Activated B cell treated with CpG ODN at 0.5 μM for 24 hours (primary cell): ENCODE measurements around the gene ADCK2. TPM values are rescaled to one million over a fixed set of nuclear protein-coding genes. Genes with fewer than 3 reads are reported as not detected.
"Not testable (repeated sequence)": the region's sequence is repeated elsewhere in the genome, so short reads cannot be mapped to it uniquely, and the experiment has no call there.

ENCODE experiments used
- ATAC-seq: fragments of 200-7000 bp; cut with Tn5 transposase; one replicate; pipeline ENCODE4 v1.10.0; 2021; ENCODE audit warnings: low read depth, mild to moderate bottlenecking, moderate library complexity
- CTCF ChIA-PET: fragments of 350-600 bp; sonication (Branson Sonifier 250); formaldehyde crosslinking; loops from one replicate; lab custom pipeline; 2021; ENCODE audit warnings: antibody characterized with exemption; lab: Charles Lee
- POLR2A ChIA-PET: fragments of 350-600 bp; sonication (Branson Sonifier 250); formaldehyde crosslinking; loops from one replicate; lab custom pipeline; 2021; ENCODE audit warnings: antibody characterized with exemption; lab: Charles Lee
- DNase-seq: peaks from one replicate; pipeline ENCODE4 v3.0.0; 2022
- H3K27ac Mint-ChIP-seq: one replicate; pipeline ENCODE4 v1.8.0; 2020; ENCODE audit warnings: mixed read lengths
- H3K27me3 Mint-ChIP-seq: one replicate; pipeline ENCODE4 v1.8.0; 2021; ENCODE audit warnings: mixed read lengths
- H3K36me3 Mint-ChIP-seq: one replicate; pipeline ENCODE4 v1.8.0; 2021; ENCODE audit warnings: low read depth, mixed read lengths
- H3K4me1 Mint-ChIP-seq: one replicate; pipeline ENCODE4 v1.8.0; 2021; ENCODE audit warnings: mixed read lengths
- H3K4me3 Mint-ChIP-seq: one replicate; pipeline ENCODE4 v1.8.0; 2020; ENCODE audit warnings: mild to moderate bottlenecking, mixed read lengths
- H3K9me3 Mint-ChIP-seq: one replicate; pipeline ENCODE4 v1.8.0; 2020; ENCODE audit warnings: mixed read lengths
- CTCF ChIP-seq: fragments of 200-600 bp; IDR thresholded peaks from one replicate; pipeline ENCODE4 v1.8.0; 2022; ENCODE audit warnings: antibody characterized with exemption, mild to moderate bottlenecking
- intact Hi-C: fragments of 100-400 bp; cut with micrococcal nuclease; formaldehyde crosslinking; loops from one replicate; pipeline ENCODE4 v1.15.1; 2024
- total RNA-seq: library from RNA; stranded (reverse); gene quantifications from 2 replicates; pipeline ENCODE4 v1.2.3, GENCODE V29; 2022

The ADCK2 gene
- total RNA-seq, 1 donor from 2014 or later: 19.1 TPM

DNA sequence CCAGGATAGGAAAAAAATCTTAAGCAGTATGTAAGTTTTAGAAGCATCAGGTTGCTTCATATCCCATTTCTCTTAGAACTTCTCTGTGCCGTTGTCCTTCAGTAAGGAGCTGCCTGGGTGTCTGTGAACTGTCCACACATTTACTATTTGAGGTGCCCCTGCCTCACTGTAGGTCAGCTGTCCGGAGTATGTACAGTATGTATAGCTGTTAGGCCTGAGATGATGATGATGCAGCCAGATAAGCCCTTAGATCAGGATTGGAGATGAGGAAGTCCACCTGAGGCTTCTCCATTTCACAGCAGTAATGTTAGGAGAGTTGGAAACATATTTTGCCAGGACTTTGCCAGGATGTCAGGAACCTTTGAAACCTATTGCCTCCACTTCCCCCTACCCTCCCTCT, 31.5 kb downstream of the ADCK2 start:
- no peaks in the 10 kb centered on the region for H3K9me3 Mint-ChIP-seq
- peaks cover 37% of the 10 kb centered on the region for H3K36me3 Mint-ChIP-seq
- intact Hi-C loops: no loop called here
- DNase-seq (no peak), ATAC-seq (no peak)
- H3K27me3 Mint-ChIP-seq: no peaks in the 10 kb centered on the region
- ChIA-PET POLR2A (no interaction called here), CTCF (no interaction called here)
- no peak overlapping the region for H3K27ac Mint-ChIP-seq
- no peak for TF ChIP-seq CTCF
- no peak overlapping the region for H3K4me3 Mint-ChIP-seq
- H3K4me1 Mint-ChIP-seq: peaks cover 5% of the 10 kb centered on the region

- Mint-ChIP-seq H3K36me3 (peaks cover 39% of the 10 kb centered on the region), H3K27me3 (no peaks in the 10 kb centered on the region), H3K27ac (no peak overlapping the region), H3K9me3 (no peaks in the 10 kb centered on the region), H3K4me1 (no peaks in the 10 kb centered on the region), H3K4me3 (no peak overlapping the region)
- no peak for TF ChIP-seq CTCF
- DNase-seq (no peak), ATAC-seq (no peak)
- ChIA-PET POLR2A (no interaction called here), CTCF (no interaction called here)
- intact Hi-C loops: no loop called here
Measured at GRCh38 chr7:140707132-140707531, 34.4 kb downstream of the ADCK2 start.

GRCh38 chr7:140708764-140709163, 36.0 kb downstream of the ADCK2 start:
- POLR2A ChIA-PET, H3K27me3 Mint-ChIP-seq: not testable (repeated sequence)

DNA sequence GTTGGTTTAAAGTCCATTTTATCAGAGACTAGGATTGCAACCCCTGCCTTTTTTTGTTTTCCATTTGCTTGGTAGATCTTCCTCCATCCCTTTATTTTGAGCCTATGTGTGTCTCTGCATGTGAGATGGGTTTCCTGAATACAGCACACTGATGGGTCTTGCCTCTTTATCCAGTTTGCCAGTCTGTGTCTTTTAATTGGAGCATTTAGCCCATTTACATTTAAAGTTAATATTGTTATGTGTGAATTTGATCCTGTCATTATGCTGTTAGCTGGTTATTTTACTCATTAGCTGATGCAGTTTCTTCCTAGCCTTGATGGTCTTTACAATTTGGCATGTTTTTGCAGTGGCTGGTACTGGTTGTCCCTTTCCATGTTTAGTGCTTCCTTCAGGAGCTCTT, 39.6 kb downstream of the ADCK2 start:
- intact Hi-C loops, H3K4me1 Mint-ChIP-seq, H3K27me3 Mint-ChIP-seq, H3K9me3 Mint-ChIP-seq, CTCF ChIA-PET, ATAC-seq, H3K27ac Mint-ChIP-seq, DNase-seq, POLR2A ChIA-PET, H3K4me3 Mint-ChIP-seq: not testable (repeated sequence)
- peaks cover 21% of the 10 kb centered on the region for H3K36me3 Mint-ChIP-seq

More at GRCh38 chr7:140708764-140709163, 36.0 kb downstream of the ADCK2 start:
- H3K27ac Mint-ChIP-seq, ATAC-seq, CTCF ChIA-PET, H3K4me3 Mint-ChIP-seq, H3K4me1 Mint-ChIP-seq, DNase-seq, H3K9me3 Mint-ChIP-seq, intact Hi-C loops: not testable (repeated sequence)
- H3K36me3 Mint-ChIP-seq: peaks cover 35% of the 10 kb centered on the region

DNA sequence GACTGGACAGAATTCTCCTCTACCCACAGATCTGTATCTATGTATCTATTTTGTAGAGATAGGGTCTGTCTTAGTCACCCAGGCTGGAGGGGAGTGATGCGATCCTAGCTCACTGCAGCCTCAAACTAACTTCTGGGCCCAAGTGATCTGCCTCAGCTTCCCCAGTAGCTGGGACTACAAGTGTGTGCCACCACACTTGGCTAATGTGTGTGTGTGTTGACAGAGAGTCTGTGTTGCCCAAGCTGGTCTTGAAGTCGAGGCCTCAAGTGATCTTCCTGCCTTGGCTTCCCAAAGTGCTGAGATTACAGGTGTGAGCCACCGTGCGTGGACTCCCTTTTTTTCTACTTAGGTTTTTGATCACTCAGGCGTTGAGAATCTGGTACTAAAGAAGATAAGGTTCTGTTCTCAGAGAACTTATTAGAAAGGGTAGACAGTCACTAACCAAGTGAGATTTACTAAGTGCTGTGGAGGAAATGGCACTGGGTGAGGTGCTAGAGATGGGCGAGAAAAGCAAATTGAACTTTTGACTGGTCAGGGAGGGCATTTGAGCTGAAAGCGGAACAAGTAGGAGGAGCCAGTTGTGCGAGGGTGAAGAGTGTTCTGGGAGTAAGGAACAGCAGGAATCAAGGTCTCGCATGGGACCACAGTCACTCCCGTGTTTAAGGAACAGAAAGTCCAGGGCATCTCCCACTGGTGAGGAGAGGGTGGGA, 41.7 kb downstream of the ADCK2 start:
- Mint-ChIP-seq H3K36me3 (peaks cover 20% of the 10 kb centered on the region), H3K27me3 (no peaks in the 10 kb centered on the region), H3K4me1 (no peaks in the 10 kb centered on the region), H3K9me3 (no peaks in the 10 kb centered on the region), H3K4me3 (no peak overlapping the region), H3K27ac (no peak overlapping the region)
- ATAC-seq (no peak), DNase-seq (no peak)
- intact Hi-C loops: no loop called here
- CTCF ChIA-PET: no interaction called here
- no peak for TF ChIP-seq CTCF
- POLR2A ChIA-PET: no interaction called here

GRCh38 chr7:140719721-140720120, 47.0 kb downstream of the ADCK2 start:
- Mint-ChIP-seq H3K4me3 (no peak overlapping the region), H3K27me3 (no peaks in the 10 kb centered on the region), H3K9me3 (no peaks in the 10 kb centered on the region), H3K27ac (no peak overlapping the region), H3K36me3 (peaks cover 24% of the 10 kb centered on the region), H3K4me1 (peaks cover 6% of the 10 kb centered on the region)
- POLR2A ChIA-PET: no interaction called here
- intact Hi-C loops: no loop called here
- ATAC-seq (no peak), DNase-seq (no peak)
- TF ChIP-seq CTCF: no peak
- CTCF ChIA-PET: no interaction called here
